HG02610 (cell line): ENCODE data around the gene TNFRSF1A.

Experiments used
- ATAC-seq: cut with Tn5 transposase; IDR thresholded peaks from one replicate; pipeline ENCODE4 v1.9.1; 2021; ENCODE audit warnings: mild to moderate bottlenecking, moderate library complexity; ENCODE audit not compliant: unreplicated experiment

Gene TNFRSF1A

DNA sequence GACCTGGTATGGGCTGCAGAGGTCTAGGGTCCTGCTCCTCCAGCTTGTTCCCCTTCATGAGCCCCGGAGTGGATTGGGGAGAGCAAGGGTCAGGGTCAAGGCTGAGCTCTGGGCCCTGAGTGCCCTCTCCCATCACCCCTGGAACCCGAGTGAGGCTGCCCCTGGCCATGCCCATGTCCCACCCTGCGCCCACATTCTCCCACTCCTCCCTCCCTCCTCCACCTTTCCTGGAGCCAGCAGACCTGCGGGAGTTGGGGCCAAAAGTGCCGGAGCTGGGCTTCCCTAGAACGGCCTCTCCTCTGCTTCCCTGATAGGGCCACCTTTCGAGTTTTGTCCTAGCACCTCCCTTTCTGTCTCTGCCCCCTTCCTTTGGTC is 32.9 kb upstream of the TNFRSF1A start:
- ATAC-seq: no peak

DNA sequence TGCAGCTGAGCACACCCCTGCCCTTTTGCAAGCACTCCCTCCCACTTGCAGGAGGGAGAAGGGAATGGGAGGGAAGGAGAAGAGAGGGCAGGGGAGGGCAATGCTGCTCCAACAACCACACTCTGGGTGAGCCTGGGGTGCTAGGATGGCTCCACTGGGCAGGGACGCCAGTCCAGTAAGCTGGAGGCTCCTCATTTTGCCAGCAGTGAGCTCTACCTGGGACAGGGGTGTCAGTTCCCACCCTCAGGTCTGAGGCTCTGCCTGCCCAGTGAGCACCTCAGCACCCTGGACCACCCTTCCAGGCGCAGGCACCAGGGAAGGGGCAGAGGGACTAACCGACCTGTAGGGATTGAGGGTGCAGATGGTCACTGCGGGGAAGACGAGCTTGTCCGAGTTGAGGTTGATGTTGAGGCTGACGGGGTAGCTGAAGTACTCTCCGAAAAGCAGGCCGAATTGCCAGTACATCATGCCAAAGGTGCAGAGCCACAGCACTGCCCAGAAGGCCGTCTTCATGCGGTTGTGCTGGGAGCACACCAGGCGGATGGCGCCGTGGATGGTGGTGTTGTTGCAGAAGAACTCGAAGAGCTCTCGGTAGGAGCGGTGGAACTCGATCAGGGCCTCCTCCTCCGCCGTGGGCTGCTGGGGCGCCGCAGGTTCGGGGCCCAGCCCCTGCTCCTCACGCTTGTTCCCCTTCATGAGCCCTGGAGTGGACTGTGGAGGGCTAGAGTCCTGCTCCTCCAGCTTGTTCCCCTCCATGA is 32.3 kb upstream of the TNFRSF1A start:
- no peak for ATAC-seq

DNA sequence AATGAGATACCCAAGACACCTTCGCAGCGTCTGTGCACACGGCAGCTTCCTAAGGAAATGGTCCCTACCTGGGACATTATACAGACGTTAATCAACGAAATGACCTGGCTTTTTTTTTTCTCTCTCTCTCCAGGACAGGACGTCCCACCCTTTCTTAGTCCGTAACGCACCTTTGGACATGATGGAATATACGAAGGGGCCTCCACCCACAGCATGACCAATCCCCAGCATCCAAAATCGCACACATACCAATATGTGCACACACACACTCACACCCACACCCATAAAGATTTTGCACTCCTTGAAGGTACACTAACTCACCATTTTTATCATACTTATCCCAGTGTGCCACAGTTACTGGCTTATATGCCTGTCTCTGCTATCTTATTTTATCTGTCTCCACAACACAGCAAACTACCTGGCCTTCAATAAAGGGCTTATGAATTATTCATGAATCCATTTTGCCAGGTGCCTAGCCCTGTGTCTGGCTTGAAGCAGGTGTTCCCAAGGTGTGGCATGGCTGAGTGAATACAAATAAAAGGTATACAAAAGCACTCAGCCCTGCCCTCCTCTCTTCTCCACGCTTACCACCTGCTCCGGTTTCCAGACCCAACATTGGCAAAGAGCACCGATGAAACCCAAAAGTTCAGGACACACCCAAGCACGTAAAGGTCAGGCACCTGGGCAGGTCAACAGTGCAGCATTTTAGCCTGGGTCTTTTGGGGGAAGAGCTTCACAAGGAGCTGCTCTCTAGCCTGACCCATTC is 31.3 kb upstream of the TNFRSF1A start:
- no peak for ATAC-seq

DNA sequence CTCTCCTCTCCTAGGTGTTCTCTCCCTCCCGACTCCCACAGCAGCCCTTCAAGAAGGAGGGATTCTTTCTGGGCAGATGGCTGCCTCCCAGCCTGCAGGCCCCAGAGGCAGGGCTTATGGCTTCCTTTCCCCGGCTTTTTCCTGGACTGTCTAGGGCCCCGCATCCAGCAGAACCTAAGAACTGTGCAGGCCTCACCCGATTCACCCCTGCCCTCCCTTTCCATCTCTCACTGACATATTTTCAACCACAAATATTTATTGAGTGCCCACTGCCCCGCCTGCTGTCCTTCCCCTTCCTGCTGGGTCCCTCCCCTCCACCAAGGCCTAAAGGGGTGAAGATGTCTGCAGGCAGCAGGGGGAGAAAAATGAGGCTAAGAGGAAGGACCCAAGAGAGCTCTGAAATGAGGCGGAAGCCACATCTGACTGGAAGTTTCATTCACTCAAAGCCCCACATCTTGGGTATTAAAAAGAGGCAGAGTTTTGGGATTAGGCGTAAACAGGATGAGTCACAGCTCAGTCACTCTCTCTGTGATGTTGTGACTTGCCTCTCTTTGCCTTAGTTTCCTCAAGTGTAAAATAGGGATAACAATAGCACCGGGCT is 30.6 kb upstream of the TNFRSF1A start:
- ATAC-seq: no peak

DNA sequence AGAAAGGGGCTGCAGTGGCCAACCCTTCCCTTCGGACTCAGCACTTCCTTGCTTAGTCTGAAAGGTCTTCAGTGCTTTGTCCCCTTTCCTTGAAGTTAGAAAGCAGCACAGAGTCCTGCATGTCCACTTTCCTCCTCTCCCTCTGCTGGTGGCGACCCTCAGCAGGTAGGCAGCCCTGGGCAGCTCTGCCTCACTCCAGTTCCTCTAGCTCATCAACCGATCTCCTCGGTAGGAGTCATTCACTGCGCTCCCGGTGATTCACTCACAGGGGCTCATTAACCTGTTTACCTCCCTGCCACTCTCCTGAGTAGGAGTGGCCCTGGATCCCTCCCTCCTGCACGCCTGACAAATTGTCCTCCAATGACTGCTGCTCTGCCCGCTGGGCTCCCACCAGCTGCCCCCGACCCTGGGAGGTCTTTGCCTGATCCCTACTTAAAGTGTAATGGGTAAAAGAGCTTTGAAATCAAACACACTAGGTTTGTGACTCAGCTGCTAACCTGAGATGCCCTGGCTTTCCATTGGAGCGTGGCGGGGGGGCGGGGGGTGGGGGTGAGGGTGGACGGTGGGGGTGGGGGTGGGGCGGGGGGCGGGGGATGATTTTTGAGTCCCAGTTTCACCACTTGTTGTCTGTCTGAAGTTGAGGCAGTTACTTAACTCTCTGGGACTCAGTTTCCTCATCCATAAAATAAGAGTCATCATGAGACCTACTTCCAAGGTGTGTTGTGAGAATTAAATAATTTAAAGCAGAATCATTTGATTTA is 29.3 kb upstream of the TNFRSF1A start:
- no peak for ATAC-seq

DNA sequence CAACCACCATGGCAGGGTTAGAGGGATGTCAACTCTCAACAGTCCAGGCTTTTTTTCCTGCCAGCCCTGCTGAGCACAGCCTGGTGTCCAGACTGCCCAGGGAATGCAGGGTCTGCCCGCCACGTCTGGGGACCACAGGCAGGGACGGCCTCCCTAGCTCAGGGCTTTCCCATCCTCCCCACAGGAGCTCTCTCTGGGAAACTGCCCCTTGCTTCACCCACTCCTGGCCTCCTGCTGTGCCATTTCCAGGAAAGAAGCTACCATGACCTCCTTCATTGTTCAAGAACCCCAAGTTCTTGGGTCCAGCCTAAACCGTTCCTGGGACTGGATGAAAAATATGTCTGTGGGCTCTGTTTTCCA is 28.7 kb upstream of the TNFRSF1A start:
- no peak for ATAC-seq

DNA sequence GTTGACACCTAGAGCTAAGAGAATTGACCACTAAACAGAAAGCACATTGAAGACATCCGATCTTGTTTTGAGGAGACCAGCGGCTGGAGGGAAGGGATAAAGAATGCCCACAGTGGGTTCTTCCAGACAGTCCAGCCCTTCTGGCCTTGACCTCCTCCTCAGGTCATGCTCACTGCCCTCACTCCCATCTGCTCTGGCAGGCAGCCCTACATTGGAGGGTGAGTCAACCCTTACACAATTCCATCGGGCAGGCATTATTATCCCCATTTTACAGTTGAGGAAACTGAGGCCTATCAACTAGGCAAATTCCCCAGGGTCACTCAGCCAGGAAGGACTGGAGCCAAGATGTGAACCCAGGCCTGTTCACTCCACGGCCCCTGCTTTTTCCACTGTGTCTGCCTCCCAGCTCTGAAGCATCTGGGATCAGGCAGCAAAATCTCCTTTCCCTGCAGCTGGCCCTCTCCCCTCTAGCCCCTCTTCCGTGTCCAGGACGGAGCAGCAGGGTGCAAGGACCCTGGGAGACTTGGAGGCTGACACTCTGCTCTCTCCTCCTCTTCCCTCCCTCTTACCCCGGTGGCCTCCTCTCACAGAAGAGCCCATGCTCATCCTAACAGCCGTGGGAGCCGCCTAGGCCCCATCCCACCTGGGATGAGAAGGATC is 28.2 kb upstream of the TNFRSF1A start:
- ATAC-seq: no peak

DNA sequence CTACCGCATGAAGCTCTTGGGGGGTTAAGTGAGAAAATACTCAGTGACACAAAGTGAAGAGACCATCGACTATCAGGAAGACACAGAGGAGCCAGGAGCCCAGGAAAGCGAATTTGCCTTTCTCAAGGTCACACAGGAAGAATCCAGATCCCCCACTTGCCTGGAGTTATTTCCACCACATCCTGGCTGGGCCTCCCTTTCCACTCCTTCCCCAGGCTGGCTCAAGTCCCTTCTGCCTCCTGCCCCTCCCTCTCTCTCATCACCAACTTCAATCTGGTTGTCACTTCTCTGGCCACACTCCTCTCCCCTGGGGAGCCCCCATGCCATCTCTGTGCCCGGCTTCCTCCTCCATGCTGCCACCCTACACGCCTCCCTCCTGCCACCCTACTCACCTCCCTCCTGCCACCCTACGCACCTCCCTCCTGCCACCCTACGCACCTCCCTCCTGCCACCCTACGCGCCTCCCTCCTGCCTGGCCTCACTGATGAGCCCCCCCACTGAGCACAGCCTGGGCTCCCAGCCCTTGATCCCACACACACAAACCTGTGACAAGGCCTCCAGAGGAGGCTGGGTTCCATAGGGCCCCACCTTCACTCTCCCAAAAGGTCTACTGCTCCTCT is 27.1 kb upstream of the TNFRSF1A start:
- ATAC-seq: no peak

DNA sequence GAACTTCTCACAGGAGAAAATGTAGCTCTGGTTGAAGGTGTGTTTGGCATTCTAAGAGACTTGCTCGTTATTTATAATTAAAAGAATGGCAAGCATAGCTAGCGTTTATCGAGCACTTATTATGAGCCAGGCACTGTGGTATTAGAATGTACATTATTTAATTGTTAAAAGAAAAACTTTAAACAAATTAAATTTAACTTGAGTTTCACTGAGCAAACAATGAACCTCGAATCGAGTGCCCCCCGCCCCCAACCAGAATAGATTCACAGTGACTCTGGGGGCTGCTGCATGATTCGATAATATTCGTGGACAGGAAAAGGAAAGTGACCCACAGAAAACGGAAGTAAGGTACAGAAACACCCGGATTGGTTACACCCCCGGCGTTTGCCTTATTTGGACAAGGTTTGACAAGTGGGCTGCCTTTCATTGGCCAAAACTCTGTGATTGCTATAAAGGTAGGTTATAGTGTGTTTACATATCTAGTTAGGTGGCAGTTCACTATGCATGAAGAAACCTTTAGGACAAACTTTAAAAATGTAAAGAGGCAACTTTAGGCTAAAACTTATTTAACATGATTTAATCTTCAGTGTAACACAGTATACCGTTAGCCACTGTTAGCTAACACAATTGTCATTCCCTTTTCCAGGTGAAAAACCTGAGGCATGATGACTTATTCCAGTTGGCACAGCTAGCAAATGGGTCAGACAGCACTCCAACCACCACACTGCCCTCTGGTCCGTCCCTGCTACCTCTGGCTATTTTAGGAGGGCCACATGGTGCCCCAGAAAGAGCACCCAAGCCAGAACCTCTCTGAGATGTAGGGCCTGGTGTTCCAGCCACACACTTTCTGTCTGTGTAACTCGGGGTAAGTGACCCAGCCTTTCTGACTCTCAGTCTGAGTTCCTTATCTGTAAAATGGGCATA is 26.4 kb upstream of the TNFRSF1A start:
- ATAC-seq: no peak

DNA sequence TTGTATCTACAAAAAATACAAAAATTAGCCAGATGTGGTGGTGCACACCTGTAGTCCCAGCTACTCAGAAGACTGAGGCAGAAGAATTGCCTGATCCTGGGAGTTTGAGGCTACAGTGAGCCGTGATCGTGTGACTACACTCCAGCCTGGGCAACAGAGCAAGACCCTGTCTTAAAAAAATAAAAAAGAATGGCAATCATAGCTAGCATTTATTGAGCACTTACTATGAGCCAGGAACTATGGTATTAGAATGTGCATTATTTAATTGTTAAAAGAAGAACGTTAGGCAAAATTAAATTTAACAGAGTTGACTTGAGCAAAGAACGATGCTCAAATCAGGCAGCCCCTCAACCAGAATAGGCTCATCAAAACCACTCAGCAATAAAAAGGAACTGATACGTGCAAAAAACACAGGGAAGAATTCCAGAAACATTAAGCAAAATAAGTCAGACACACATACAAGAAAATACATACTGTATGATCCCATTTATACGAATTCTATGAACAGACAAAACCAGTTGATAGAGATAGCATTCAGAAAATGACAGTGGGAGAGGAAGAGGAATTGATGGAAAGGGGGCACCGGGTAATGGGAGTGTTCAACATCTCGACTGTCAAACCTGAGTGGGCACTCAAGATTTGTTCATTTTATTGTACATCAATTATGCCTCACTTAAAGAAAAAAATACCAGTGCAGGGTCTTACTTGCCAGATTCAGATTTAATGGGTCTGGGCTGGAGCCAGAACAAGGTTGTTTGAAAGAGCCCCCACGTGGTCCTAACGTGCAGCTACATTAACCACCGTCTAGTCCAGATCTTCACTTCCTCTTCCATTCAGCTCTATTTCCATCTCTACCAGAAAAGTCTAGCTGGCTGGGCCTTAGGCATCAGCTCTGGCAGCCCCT is 25.4 kb upstream of the TNFRSF1A start:
- ATAC-seq: no peak

DNA sequence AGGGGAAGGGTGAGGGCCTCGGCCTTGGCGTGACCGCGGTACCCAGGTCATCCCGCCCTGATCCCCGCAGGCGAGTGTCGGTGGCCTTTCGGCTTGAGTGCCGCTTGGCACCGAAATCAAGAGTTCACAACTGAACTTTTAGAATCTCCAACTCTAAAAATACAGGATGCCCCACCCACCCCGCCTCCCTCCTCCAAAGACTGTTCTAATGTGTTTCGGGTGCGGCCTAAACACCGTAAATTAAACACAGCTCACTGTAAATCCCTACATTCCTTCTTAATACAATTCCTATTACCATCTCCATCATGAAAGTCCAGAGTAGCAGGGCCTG is 22.1 kb upstream of the TNFRSF1A start:
- no peak for ATAC-seq

DNA sequence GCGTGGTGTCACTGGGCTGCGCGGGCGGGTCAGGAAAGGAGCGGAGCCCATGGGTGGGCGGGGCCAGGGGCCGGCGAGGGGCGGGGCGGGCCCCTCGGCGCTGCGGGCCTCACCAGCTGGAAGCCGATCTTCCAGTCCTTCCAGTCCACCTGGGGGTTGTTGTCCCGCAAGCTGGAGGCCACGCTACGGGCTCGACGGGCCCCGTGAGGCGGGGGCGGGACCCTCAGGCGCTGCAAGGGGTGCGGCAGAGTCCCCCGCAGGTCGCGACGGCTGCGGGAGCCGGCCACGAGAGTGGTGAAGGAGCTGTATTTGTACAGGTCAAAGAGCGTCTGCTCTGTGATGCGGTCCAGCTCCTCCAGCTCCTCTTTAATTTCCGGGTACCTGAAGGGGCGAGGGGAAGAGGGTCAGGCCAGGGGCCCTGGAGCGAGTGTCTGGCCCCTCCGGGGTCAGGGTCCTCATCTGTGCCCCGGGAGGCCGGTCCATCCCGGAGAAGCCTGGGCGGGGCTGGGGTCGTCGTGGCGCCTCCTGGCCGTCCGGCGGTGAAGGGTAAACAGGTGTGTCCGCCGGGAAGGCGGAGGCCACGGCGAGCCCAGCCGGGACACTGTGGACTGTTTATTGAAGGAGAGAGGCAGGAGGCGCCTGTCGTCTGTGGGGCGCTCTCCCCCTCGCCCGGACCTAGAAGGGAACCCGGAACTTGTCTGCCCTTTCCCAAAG is 21.6 kb upstream of the TNFRSF1A start:
- ATAC-seq: peak; percentile 53

DNA sequence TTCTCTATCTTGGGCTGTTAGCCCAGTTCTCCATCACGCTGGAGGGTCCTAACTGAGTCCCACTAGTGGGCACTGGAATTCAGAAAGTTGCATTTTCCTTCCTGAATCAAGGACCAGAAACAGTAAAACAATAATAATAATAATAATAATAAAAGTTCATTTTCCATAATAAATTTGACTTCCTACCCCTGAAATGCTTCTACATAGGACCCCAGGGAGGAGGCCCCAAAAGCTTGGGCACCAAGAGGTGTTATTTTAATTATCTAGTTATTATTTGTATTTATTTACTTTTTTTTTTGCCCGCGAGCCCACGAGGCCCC is 21.1 kb upstream of the TNFRSF1A start:
- ATAC-seq: no peak

DNA sequence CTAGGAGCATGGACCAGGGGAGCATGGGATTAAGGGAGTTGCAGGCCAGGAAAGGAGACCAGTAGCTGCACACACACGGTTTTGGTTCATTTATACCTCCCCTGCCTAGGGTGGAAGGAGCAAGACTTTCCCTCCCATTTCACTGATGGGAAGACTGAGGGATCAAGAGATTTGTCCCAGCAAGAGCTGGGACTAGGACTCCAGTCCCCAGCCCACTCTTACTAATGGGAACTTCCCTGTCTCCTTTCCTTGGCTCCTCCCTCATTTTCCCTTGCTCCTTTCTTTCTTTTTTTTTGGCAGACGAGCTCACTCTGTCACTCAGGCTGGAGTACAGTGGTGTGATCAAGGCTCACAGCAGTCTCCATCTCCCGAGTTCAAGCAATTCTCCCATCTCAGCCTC is 20.5 kb upstream of the TNFRSF1A start:
- no peak for ATAC-seq

DNA sequence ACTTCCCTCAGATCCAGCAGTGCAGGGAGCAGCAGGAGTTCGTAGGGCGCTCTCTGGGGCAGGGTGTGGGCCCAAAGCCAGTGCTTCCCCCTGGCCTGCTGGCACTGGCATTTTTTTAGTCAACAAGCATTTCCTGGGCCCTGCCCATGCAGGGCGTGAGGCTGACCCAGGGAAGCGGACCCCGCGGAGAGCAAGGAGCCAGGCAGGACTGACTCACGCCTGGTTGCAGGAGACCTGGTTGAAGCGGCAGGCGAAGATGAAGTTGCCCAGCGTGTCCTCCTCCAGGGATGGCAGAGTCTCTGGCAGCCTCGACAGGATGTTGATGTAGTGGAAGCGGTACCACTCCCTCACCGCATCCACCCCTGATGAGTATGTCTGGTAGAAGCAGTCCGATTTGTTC is 20.0 kb upstream of the TNFRSF1A start:
- no peak for ATAC-seq

DNA sequence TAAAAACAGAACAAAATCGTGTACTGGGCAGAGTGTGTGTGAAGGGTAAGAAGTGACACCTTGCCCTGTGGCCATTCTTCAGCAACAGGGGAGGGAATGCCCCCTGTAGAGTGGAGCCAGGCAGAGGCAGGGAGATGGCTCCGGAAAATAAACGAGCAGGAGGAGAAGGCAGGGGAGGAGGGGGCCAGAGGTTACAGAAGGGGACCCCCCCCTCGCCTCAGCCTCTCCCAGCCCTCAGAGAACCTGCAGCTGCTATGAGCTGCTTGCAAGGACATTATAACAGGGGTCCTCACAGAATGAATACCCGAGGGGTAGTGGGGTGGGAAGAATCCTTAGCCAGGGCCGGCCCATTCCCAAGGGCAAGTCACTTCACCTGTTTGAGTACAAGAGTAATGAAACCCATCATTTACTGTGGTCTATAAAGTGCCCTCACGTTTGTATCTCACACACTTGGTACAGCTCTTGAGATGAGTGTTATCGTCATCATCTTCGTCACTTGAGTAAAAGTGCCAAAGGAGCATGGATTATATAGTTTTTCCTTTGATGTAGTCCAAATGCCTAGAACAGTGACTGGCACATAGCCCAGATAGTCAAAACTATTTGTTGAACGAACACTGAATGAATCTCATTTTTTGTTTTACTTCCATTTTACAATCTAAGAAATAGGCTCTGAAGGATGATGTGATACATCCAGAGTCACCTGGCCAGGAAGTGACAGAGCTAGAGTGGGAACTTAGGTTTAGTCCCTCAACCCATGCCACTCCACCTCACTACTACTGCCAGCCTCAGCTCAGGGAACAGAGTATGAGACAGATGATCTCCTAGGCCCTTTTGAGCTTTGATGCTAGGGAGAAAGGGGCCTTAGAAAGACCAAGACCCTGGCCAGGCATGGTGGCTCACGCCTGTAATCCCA is 19.0 kb upstream of the TNFRSF1A start:
- ATAC-seq: no peak

DNA sequence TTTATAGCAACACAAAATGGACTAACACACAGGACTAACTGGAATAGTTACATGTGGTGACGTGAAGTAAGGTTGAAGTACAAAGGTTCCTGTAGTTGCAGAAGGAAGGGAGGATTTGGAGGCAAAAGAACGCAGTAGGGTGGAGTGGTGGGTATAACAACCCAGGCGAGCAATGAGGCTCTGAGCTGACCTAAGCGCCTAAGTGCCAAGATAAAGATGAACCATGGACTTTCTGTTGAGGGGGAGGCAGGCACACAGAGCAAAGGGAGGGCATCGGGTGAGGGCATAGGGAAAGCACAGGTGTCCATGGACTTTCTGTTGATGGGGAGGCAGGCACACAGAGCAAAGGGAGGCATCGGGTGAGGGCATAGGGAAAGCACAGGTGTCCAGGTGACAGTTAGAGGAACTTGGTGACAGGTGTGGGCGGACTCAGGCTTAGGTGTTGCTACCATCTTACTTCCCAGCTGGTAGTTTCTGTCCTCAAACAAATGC is 18.2 kb upstream of the TNFRSF1A start:
- no peak for ATAC-seq
